ENCODE results near the gene ABCB6.

DNA sequence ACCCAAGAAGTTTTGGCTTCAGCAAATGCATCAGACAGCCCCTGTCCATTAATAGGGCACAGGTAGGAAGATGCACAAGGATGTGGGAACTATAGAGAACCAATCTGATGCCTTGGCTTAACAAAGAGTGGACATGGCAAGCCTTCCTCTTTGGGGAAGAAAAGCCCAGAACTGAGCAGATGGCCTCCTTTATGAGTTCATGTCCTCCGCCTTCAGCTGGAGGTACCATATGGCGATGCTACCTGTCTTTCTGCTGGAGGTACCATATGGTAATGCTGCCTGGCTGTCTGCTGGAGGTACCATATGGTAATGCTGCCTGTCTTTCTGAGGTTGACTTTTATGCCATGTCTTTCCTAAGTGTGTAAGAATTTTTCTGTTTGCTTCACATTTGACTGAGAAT is 34.6 kb downstream of the ABCB6 start:
- TF ChIP-seq ZNF274 (IDR thresholded peaks at IDR 0.05; ENCODE audit: low read depth, low read length) (no peak), SUZ12 (IDR thresholded peaks at IDR 0.05; ENCODE audit: extremely low read depth, insufficient read depth, insufficient read length) (no peak)
